ENCODE results near the gene NCOA1.
"Not testable (repeated sequence)": the region's sequence is repeated elsewhere in the genome, so short reads cannot be mapped to it uniquely, and the experiment has no call there.

NCOA1 gene

DNA sequence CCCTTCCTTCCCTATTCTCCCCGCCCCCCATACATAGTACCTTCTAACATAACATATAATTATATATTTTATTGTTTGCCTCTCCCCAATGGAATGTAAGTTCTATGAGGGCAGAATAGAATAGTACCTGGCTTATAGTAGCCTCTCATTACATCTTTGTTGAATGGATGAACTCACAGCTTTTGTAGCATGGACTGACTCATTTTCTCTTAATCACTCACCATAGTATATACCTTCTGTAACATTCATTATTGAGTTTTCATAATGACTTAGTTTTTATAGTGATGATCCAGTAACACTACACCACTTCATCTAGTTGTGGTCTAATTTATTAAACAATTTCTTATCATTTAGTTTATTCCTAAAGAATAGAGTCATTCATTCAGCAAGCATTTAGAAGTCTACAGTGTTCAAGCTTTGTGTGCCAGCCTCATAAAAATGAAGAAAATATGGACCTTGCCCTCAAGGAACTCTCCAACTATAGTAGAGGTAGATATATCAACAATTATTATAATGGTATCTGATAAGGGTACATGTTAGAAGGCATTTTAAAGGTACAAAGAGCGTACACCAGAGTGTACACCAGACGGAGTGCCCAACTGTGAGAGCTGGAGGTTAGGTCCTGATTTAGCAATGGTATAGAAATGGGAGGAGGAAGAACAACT lies 31.1 kb downstream of the NCOA1 start:
- Histone ChIP-seq H3K27me3 (ENCODE audit: control insufficient read depth in 1 of 2, insufficient read depth in 2 of 2, low read length in 2 of 2) (no peaks in the 10 kb centered on the region), H3K9ac (ENCODE audit: low read length) (no peak overlapping the region), H3K36me3 (ENCODE audit: insufficient read depth, low read length) (no peaks in the 10 kb centered on the region), H3K4me3 (ENCODE audit: low read depth in 1 of 2, low read length in 2 of 2) (no peak overlapping the region), H3K4me1 (ENCODE audit: insufficient read depth, low read length) (peaks cover 6% of the 10 kb centered on the region), H3K9me3 (ENCODE audit: low read length) (no peaks in the 10 kb centered on the region), H3K27ac (ENCODE audit: low read depth, low read length) (no peak overlapping the region)

DNA sequence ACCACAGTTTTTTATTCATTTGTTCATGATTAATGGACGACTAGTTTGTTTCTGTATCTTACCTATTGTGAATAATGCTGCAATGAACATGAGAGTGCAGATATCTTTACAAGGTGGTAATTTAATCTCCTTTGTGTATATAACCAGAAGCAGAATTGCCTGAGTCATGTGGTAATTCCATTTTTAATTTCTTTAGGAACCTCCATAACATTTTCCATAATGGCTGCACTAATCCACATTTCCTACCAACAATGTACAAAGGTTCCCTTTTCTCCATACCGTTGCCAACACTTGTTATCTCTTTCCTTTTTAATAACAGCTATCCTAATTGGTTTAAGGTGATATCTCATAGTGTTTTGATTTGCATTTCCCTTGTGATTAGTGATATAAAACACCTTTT lies 36.5 kb downstream of the NCOA1 start:
- no peaks in the 10 kb centered on the region for H3K9me3 ChIP-seq (ENCODE audit: low read length)
- H3K4me1 ChIP-seq (ENCODE audit: insufficient read depth, low read length): no peaks in the 10 kb centered on the region
- no peaks in the 10 kb centered on the region for H3K36me3 ChIP-seq (ENCODE audit: insufficient read depth, low read length)
- no peak overlapping the region for H3K27ac ChIP-seq (ENCODE audit: low read depth, low read length)
- H3K9ac ChIP-seq (ENCODE audit: low read length): no peak overlapping the region
- no peak overlapping the region for H3K4me3 ChIP-seq (ENCODE audit: low read depth in 1 of 2, low read length in 2 of 2)
- H3K27me3 ChIP-seq (ENCODE audit: control insufficient read depth in 1 of 2, insufficient read depth in 2 of 2, low read length in 2 of 2): no peaks in the 10 kb centered on the region

DNA sequence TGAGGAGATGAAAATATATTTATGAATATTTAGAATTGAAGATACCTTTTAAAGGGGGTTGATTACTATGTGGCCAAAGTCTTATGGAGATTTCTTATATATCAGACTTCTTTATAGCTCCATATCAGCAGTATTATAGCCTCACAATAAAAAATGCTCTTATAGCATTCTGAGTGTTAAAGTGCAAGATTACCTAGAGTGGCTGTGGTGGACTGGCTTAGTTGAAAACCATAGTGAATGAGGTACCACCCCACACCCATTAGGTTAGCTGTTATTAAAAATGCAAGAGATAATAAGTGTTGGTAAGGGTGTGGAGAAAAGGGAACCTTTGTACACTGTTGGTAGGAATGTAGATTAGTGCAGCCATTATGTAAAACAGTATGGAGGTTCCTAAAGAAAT lies 39.7 kb downstream of the NCOA1 start:
- no peaks in the 10 kb centered on the region for H3K27me3 ChIP-seq (ENCODE audit: control insufficient read depth in 1 of 2, insufficient read depth in 2 of 2, low read length in 2 of 2)
- H3K9ac ChIP-seq (ENCODE audit: low read length): no peak overlapping the region
- no peaks in the 10 kb centered on the region for H3K36me3 ChIP-seq (ENCODE audit: insufficient read depth, low read length)
- H3K27ac ChIP-seq (ENCODE audit: low read depth, low read length): no peak overlapping the region
- H3K4me1 ChIP-seq (ENCODE audit: insufficient read depth, low read length): no peaks in the 10 kb centered on the region
- H3K4me3 ChIP-seq (ENCODE audit: low read depth in 1 of 2, low read length in 2 of 2): no peak overlapping the region
- no peaks in the 10 kb centered on the region for H3K9me3 ChIP-seq (ENCODE audit: low read length)

DNA sequence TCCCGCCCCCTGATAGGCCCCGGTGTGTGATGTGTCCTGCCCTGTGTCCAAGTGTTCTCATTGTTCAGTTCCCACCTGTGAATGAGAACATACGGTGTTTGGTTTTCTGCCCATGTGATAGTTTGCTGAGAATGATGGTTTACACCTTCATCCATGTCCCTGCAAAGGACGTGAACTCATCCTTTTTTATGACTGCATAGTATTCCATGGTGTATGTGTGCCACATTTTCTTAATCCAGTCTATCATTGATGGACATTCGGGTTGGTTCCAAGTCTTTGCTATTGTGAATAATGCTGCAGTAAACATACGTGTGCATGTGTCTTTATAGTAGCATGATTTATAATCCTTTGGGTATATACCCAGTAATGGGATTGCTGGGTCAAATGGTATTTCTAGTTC lies 40.6 kb downstream of the NCOA1 start:
- not testable (repeated sequence) for H3K4me3 ChIP-seq (ENCODE audit: low read depth in 1 of 2, low read length in 2 of 2); H3K9ac ChIP-seq (ENCODE audit: low read length); H3K4me1 ChIP-seq (ENCODE audit: insufficient read depth, low read length); H3K9me3 ChIP-seq (ENCODE audit: low read length); H3K27me3 ChIP-seq (ENCODE audit: control insufficient read depth in 1 of 2, insufficient read depth in 2 of 2, low read length in 2 of 2); H3K27ac ChIP-seq (ENCODE audit: low read depth, low read length); H3K36me3 ChIP-seq (ENCODE audit: insufficient read depth, low read length)

DNA sequence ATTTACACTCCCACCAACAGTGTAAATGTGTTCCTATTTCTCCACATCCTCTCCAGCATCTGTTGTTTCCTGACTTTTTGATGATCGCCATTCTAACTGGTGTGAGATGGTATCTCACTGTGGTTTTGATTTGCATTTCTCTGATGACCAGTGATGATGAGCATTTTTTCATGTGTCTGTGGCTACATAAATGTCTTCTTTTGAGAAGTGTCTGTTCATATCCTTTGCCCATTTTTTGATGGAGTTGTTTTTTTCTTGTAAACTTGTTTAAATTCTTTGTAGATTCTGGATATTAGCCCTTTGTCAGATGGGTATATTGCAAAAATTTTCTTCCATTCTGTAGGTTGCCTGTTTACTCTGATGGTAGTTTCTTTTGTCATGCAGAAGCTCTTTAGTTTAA lies 41.0 kb downstream of the NCOA1 start:
- H3K4me3 ChIP-seq (ENCODE audit: low read depth in 1 of 2, low read length in 2 of 2); H3K36me3 ChIP-seq (ENCODE audit: insufficient read depth, low read length); H3K27me3 ChIP-seq (ENCODE audit: control insufficient read depth in 1 of 2, insufficient read depth in 2 of 2, low read length in 2 of 2); H3K9me3 ChIP-seq (ENCODE audit: low read length); H3K27ac ChIP-seq (ENCODE audit: low read depth, low read length); H3K4me1 ChIP-seq (ENCODE audit: insufficient read depth, low read length); H3K9ac ChIP-seq (ENCODE audit: low read length): not testable (repeated sequence)

DNA sequence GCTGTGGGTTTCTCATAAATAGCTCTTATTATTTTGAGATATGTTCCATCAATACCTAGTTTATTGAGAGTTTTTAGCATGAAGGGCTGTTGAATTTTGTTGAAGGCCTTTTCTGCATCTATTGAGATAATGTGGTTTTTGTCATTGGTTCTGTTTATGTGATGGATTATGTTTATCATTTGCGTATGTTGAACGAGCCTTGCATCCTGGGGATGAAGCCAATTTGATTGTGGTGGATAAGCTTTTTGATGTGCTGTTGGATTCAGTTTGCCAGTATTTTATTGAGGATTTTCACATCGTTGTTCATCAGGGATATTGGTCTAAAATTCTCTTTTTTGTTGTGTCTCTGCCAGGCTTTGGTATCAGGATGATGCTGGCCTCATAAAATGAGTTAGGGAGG lies 42.5 kb downstream of the NCOA1 start:
- not testable (repeated sequence) for H3K27ac ChIP-seq (ENCODE audit: low read depth, low read length); H3K4me1 ChIP-seq (ENCODE audit: insufficient read depth, low read length); H3K4me3 ChIP-seq (ENCODE audit: low read depth in 1 of 2, low read length in 2 of 2); H3K36me3 ChIP-seq (ENCODE audit: insufficient read depth, low read length); H3K27me3 ChIP-seq (ENCODE audit: control insufficient read depth in 1 of 2, insufficient read depth in 2 of 2, low read length in 2 of 2); H3K9ac ChIP-seq (ENCODE audit: low read length); H3K9me3 ChIP-seq (ENCODE audit: low read length)

DNA sequence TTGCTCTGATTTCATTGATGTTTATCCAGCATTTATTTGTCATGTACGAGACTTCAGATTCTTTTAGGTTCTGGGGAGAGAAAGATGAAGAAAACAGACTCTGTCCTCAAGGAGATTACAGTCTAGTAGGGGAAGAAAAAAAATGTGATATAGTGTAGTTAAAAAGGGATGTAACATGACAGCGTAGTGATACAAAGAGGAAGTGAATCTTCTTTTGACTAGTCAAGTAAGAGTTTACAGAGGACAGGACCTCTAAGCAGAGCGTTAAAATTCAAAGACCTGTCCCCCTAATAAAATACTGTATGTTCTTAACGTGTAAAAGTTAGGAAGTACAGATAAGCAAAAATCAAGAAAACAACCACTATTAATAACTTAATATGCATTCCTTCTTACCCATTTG lies 47.7 kb downstream of the NCOA1 start:
- Histone ChIP-seq H3K36me3 (ENCODE audit: insufficient read depth, low read length) (no peaks in the 10 kb centered on the region), H3K27ac (ENCODE audit: low read depth, low read length) (no peak overlapping the region), H3K4me1 (ENCODE audit: insufficient read depth, low read length) (no peaks in the 10 kb centered on the region), H3K4me3 (ENCODE audit: low read depth in 1 of 2, low read length in 2 of 2) (no peak overlapping the region), H3K9me3 (ENCODE audit: low read length) (no peaks in the 10 kb centered on the region), H3K9ac (ENCODE audit: low read length) (no peak overlapping the region), H3K27me3 (ENCODE audit: control insufficient read depth in 1 of 2, insufficient read depth in 2 of 2, low read length in 2 of 2) (no peaks in the 10 kb centered on the region)

DNA sequence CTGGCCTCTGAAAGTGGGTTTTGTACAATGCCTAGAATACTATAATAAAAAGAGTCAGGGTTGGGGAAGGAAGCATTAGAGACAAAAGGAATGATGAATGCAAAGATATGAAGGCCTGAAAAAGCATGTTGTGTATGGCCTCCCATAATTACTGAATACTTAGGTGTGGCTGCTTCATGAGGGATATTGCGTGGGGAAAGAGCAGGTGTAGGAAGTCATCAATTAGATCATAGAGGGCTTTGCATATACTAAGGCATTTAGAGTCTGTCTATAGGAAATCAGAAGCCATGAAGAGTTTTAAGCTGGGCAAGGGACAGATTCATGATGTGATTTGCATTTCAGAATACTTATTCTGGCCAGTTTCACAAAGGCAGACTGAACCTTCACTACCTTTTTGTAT lies 48.2 kb downstream of the NCOA1 start:
- H3K9me3 ChIP-seq (ENCODE audit: low read length): no peaks in the 10 kb centered on the region
- H3K27me3 ChIP-seq (ENCODE audit: control insufficient read depth in 1 of 2, insufficient read depth in 2 of 2, low read length in 2 of 2): no peaks in the 10 kb centered on the region
- H3K27ac ChIP-seq (ENCODE audit: low read depth, low read length): no peak overlapping the region
- no peak overlapping the region for H3K4me3 ChIP-seq (ENCODE audit: low read depth in 1 of 2, low read length in 2 of 2)
- H3K36me3 ChIP-seq (ENCODE audit: insufficient read depth, low read length): no peaks in the 10 kb centered on the region
- H3K4me1 ChIP-seq (ENCODE audit: insufficient read depth, low read length): no peaks in the 10 kb centered on the region
- no peak overlapping the region for H3K9ac ChIP-seq (ENCODE audit: low read length)

DNA sequence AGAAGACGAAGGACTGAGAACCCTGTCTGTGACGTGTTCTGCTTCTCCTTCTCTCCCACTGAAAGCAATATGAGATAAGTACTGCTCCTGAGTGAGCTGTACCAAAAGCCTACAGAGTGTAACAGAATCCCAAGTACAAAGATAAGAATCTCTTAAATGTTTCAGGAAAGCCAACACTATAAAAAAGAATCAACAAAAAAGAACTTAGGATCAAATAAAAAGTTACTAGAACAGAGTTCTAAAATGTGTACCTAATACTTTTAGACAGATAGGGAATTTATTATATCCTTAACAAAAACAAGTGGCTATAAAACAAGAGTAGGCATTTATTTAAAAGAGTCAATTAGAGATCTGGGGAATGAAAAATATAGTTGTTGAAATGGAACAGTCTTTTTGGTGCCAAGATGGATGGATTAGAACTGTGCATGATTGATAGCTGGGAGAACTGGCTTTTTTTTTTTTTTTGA lies 49.0 kb downstream of the NCOA1 start:
- H3K27ac ChIP-seq (ENCODE audit: low read depth, low read length): no peak overlapping the region
- H3K36me3 ChIP-seq (ENCODE audit: insufficient read depth, low read length): no peaks in the 10 kb centered on the region
- H3K4me3 ChIP-seq (ENCODE audit: low read depth in 1 of 2, low read length in 2 of 2): no peak overlapping the region
- H3K27me3 ChIP-seq (ENCODE audit: control insufficient read depth in 1 of 2, insufficient read depth in 2 of 2, low read length in 2 of 2): no peaks in the 10 kb centered on the region
- H3K9ac ChIP-seq (ENCODE audit: low read length): no peak overlapping the region
- no peaks in the 10 kb centered on the region for H3K4me1 ChIP-seq (ENCODE audit: insufficient read depth, low read length)
- H3K9me3 ChIP-seq (ENCODE audit: low read length): no peaks in the 10 kb centered on the region

DNA sequence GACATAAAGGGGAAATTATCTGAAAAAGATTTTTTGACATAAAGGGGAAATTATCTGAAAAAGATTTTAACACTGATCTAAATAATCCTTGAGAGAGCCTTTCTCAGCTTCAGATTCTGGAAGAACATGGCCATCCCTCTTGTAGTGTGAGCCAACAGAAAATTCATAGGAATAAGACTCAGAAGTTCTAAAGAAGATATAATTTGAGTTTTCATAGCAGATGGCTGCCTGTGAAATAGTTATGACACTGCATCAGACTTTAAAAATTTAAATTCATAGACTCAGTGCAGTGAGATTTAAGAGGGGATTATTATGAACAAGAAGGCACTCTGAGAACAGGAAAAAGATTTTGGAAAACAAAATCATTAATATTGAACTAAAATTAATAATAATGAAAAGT lies 50.6 kb downstream of the NCOA1 start:
- H3K4me1 ChIP-seq (ENCODE audit: insufficient read depth, low read length): no peaks in the 10 kb centered on the region
- H3K27me3 ChIP-seq (ENCODE audit: control insufficient read depth in 1 of 2, insufficient read depth in 2 of 2, low read length in 2 of 2): no peaks in the 10 kb centered on the region
- H3K9ac ChIP-seq (ENCODE audit: low read length): no peak overlapping the region
- H3K9me3 ChIP-seq (ENCODE audit: low read length): no peaks in the 10 kb centered on the region
- H3K36me3 ChIP-seq (ENCODE audit: insufficient read depth, low read length): no peaks in the 10 kb centered on the region
- H3K4me3 ChIP-seq (ENCODE audit: low read depth in 1 of 2, low read length in 2 of 2): no peak overlapping the region
- no peak overlapping the region for H3K27ac ChIP-seq (ENCODE audit: low read depth, low read length)

DNA sequence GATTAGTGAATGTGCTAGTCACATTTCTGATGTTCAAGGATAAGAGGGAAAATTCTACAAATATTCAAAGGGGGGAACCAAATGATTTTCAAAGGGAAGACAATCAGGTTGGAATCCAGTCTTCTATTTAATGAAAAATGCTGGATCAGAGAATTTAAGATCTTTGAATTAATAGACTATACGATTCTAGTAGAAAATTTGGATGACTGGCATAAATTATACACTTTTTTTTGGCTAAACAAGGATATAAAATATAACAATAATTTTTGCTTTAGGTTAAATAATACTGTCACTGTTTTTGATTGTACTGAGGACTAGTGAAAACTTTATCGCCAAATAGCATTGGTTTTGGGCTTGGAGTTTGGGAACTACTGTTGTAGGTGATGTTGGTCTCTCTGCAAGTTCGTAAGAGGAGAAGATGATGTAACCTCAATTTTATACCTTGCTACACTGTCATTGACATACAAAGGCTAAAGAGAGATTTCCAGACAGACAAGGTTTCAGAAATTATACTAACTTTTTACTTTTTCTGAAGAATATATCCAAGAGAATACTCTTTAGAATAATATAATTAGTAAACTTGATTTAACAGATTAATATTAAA lies 51.3 kb downstream of the NCOA1 start:
- Histone ChIP-seq H3K36me3 (ENCODE audit: insufficient read depth, low read length) (no peaks in the 10 kb centered on the region), H3K9me3 (ENCODE audit: low read length) (no peaks in the 10 kb centered on the region), H3K4me3 (ENCODE audit: low read depth in 1 of 2, low read length in 2 of 2) (no peak overlapping the region), H3K27ac (ENCODE audit: low read depth, low read length) (no peak overlapping the region), H3K27me3 (ENCODE audit: control insufficient read depth in 1 of 2, insufficient read depth in 2 of 2, low read length in 2 of 2) (no peaks in the 10 kb centered on the region), H3K9ac (ENCODE audit: low read length) (no peak overlapping the region), H3K4me1 (ENCODE audit: insufficient read depth, low read length) (no peaks in the 10 kb centered on the region)

DNA sequence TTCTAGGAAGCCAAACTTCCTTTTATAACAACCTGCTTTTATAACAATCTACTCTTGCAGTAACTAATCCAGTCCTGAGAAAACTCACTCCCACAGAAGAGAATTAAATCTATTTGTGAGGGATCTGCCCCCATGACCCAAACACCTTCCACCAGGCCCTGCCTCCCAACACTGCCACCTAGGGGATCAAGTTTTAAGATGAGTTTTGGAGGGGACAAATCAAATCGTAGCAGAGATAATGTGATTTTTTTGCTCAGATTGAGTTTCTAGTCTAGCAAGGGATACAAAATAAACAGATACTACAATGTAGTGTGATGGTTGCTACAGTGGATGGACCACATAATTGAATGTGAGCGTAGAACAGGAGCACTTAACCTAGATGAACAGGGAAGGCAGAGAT lies 52.2 kb downstream of the NCOA1 start:
- Histone ChIP-seq H3K9me3 (ENCODE audit: low read length) (no peaks in the 10 kb centered on the region), H3K4me1 (ENCODE audit: insufficient read depth, low read length) (no peaks in the 10 kb centered on the region), H3K4me3 (ENCODE audit: low read depth in 1 of 2, low read length in 2 of 2) (no peak overlapping the region), H3K9ac (ENCODE audit: low read length) (no peak overlapping the region), H3K27me3 (ENCODE audit: control insufficient read depth in 1 of 2, insufficient read depth in 2 of 2, low read length in 2 of 2) (no peaks in the 10 kb centered on the region), H3K27ac (ENCODE audit: low read depth, low read length) (no peak overlapping the region), H3K36me3 (ENCODE audit: insufficient read depth, low read length) (no peaks in the 10 kb centered on the region)

Measured in muscle layer of colon (tissue), 2 donors.